OCI-LY1 (cell line): ENCODE data around the gene CXXC1.

ENCODE experiments used
- H2AFZ ChIP-seq: fragments of 200-600 bp; sonication (generic), shearing (Covaris generic); 2 replicates; pipeline ENCODE4 v1.6.0; 2014; ENCODE audit warnings: antibody characterized with exemption, mild to moderate bottlenecking, low read length
- H3F3A ChIP-seq: fragments of 200-600 bp; sonication (generic), shearing (Covaris generic); 2 replicates; pipeline ENCODE4 v1.6.0; 2014; ENCODE audit warnings: mild to moderate bottlenecking, antibody characterized with exemption, low read length, moderate library complexity; ENCODE audit not compliant: insufficient read depth
- H3K27ac ChIP-seq: fragments of 200-600 bp; sonication (generic); 2 replicates; pipeline ENCODE4 v1.5.1; 2014; ENCODE audit warnings: low read length, mixed run types, mild to moderate bottlenecking, low read depth; ENCODE audit not compliant: poor library complexity, severe bottlenecking
- H3K27me3 ChIP-seq: fragments of 200-600 bp; sonication (generic); 2 replicates; pipeline ENCODE4 v1.6.0; 2014; ENCODE audit warnings: antibody characterized with exemption, mild to moderate bottlenecking, low read length, moderate library complexity; ENCODE audit not compliant: insufficient read depth
- H3K36me3 ChIP-seq: fragments of 200-600 bp; sonication (generic); 2 replicates; pipeline ENCODE4 v1.6.1; 2014; ENCODE audit warnings: mild to moderate bottlenecking, antibody characterized with exemption, low read length, moderate library complexity, mixed read lengths; ENCODE audit not compliant: insufficient read depth
- H3K4me1 ChIP-seq: fragments of 200-600 bp; sonication (generic); 2 replicates; pipeline ENCODE4 v1.5.1; 2014; ENCODE audit warnings: mild to moderate bottlenecking, low read length, moderate library complexity; ENCODE audit not compliant: insufficient read depth, severe bottlenecking
- H3K4me2 ChIP-seq: fragments of 200-600 bp; sonication (generic), shearing (Covaris generic); 2 replicates; pipeline ENCODE4 v1.6.1; 2014; ENCODE audit warnings: low read length
- H3K4me3 ChIP-seq: fragments of 200-600 bp; sonication (generic); 2 replicates; pipeline ENCODE4 v1.5.1; 2014; ENCODE audit warnings: low read length, low read depth, mild to moderate bottlenecking, mixed read lengths; ENCODE audit not compliant: poor library complexity, severe bottlenecking
- H3K79me2 ChIP-seq: fragments of 200-600 bp; shearing (Covaris generic); 2 replicates; pipeline ENCODE4 v1.6.1; 2016; ENCODE audit warnings: mixed run types, low read length, mixed read lengths; ENCODE audit not compliant: insufficient read depth
- H3K9ac ChIP-seq: fragments of 200-600 bp; sonication (generic), shearing (Covaris generic); 2 replicates; pipeline ENCODE4 v1.6.1; 2014; ENCODE audit warnings: mild to moderate bottlenecking, low read length, mixed read lengths
- H3K9me2 ChIP-seq: fragments of 200-600 bp; sonication (generic), shearing (Covaris generic); 2 replicates; pipeline ENCODE4 v1.6.1; 2014; ENCODE audit warnings: low read depth, mild to moderate bottlenecking, low read length, mixed read lengths
- H3K9me3 ChIP-seq: fragments of 200-600 bp; shearing (Covaris generic); 2 replicates; pipeline ENCODE4 v1.6.1; 2014; ENCODE audit warnings: low read length, mixed read lengths
- H4K20me1 ChIP-seq: fragments of 200-600 bp; sonication (generic), shearing (Covaris generic); 2 replicates; pipeline ENCODE4 v1.6.0; 2016; ENCODE audit warnings: mild to moderate bottlenecking, low read length; ENCODE audit not compliant: insufficient read depth
- EZH2 ChIP-seq: fragments of 200-600 bp; sonication (generic), shearing (Covaris generic); IDR thresholded peaks from 2 replicates; pipeline ENCODE4 v1.8.0; 2017; ENCODE audit warnings: borderline replicate concordance, mixed run types, mild to moderate bottlenecking, antibody characterized with exemption, low read length, moderate library complexity, mixed read lengths
- TF ChIP-seq, protein P1 (sequence below): fragments of 200-600 bp; sonication (generic), shearing (Covaris generic); IDR thresholded peaks from 2 replicates; pipeline ENCODE4 v1.5.1; 2017; ENCODE audit warnings: mild to moderate bottlenecking, antibody characterized with exemption, low read length, moderate library complexity, mixed read lengths

Gene CXXC1

GRCh38 chr18:50315100-50315871 is 27.8 kb upstream of the CXXC1 start:
- H3K9ac ChIP-seq: no peak overlapping the region
- H3K36me3 ChIP-seq: no peaks in the 10 kb centered on the region
- peak overlapping the region; percentile 38 for H3K4me2 ChIP-seq
- no peak overlapping the region for H2AFZ ChIP-seq
- no peaks in the 10 kb centered on the region for H4K20me1 ChIP-seq
- no peak overlapping the region for H3K4me3 ChIP-seq
- H3F3A ChIP-seq: peaks cover 9% of the 10 kb centered on the region
- peaks cover 54% of the 10 kb centered on the region for H3K4me1 ChIP-seq
- no peak for TF ChIP-seq EZH2
- TF ChIP-seq, protein P1, sequence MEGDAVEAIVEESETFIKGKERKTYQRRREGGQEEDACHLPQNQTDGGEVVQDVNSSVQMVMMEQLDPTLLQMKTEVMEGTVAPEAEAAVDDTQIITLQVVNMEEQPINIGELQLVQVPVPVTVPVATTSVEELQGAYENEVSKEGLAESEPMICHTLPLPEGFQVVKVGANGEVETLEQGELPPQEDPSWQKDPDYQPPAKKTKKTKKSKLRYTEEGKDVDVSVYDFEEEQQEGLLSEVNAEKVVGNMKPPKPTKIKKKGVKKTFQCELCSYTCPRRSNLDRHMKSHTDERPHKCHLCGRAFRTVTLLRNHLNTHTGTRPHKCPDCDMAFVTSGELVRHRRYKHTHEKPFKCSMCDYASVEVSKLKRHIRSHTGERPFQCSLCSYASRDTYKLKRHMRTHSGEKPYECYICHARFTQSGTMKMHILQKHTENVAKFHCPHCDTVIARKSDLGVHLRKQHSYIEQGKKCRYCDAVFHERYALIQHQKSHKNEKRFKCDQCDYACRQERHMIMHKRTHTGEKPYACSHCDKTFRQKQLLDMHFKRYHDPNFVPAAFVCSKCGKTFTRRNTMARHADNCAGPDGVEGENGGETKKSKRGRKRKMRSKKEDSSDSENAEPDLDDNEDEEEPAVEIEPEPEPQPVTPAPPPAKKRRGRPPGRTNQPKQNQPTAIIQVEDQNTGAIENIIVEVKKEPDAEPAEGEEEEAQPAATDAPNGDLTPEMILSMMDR: no peak
- 0 out of 2 replicates have a peak, but pooled peaks cover 2% of the 10 kb centered on the region for H3K9me3 ChIP-seq
- H3K79me2 ChIP-seq: no peaks in the 10 kb centered on the region
- no peaks in the 10 kb centered on the region for H3K9me2 ChIP-seq
- no peaks in the 10 kb centered on the region for H3K27me3 ChIP-seq
- peak overlapping the region; percentile 54 for H3K27ac ChIP-seq

- no peaks in the 10 kb centered on the region for H4K20me1 ChIP-seq
- no peaks in the 10 kb centered on the region for H3K9me2 ChIP-seq
- no peaks in the 10 kb centered on the region for H3K27me3 ChIP-seq
- H3K4me1 ChIP-seq: peaks cover 54% of the 10 kb centered on the region
- H3K4me3 ChIP-seq: no peak overlapping the region
- no peaks in the 10 kb centered on the region for H3K79me2 ChIP-seq
- peak overlapping the region; percentile 41 for H3K27ac ChIP-seq
- H2AFZ ChIP-seq: no peak overlapping the region
- no peaks in the 10 kb centered on the region for H3K36me3 ChIP-seq
- 0 out of 2 replicates have a peak, but pooled peaks cover 2% of the 10 kb centered on the region for H3K9me3 ChIP-seq
- TF ChIP-seq, protein P1: no peak
- no peak for TF ChIP-seq EZH2
- peaks cover 9% of the 10 kb centered on the region for H3F3A ChIP-seq
- no peak overlapping the region for H3K4me2 ChIP-seq
- H3K9ac ChIP-seq: no peak overlapping the region
These were observed 26.5 kb upstream of the CXXC1 start for GRCh38 chr18:50313873-50314460.

DNA sequence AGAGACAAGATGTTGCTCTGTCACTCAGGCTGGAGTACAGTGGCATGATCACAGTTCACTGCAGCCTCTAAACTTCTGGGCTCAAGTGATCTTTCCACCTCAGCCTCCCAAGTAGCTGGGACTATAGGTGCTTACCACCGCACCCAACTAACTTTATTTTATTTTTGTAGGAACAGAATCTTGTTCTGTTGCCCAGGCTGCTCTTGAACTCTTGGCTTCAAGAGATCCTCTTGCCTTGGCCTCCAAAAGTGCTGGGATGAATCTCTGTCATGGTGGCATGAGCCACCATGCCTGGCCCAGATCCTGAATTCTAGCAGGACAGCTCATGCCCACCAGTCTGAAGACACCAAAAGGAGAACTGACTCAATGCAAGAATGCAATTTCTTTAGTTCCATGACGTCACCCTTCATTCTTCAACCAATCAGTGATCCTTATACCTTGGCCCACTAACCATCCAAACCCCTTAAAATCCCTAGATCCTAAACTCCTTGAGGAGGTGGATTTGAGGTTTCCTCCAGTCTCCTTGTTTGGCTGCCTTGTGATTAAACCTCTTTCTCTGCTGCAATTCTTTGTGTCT is 25.6 kb upstream of the CXXC1 start:
- Histone ChIP-seq H3K27ac (peak overlapping the region; percentile 82), H2AFZ (no peak overlapping the region), H4K20me1 (no peaks in the 10 kb centered on the region), H3K79me2 (no peaks in the 10 kb centered on the region), H3K4me2 (peak overlapping the region; percentile 32; the same call in 1 of the 2 replicates), H3K9me3 (0 out of 2 replicates have a peak, but pooled peaks cover 2% of the 10 kb centered on the region), H3K9me2 (no peaks in the 10 kb centered on the region), H3K27me3 (no peaks in the 10 kb centered on the region), H3K4me3 (no peak overlapping the region), H3K9ac (no peak overlapping the region), H3K36me3 (no peaks in the 10 kb centered on the region), H3K4me1 (peaks cover 60% of the 10 kb centered on the region), H3F3A (peaks cover 9% of the 10 kb centered on the region)
- TF ChIP-seq, protein P1: no peak
